A673 (cell line): Measurements from ENCODE around the gene ZNF48.

Experiments used
- CTCF ChIP-seq: fragments of 300-800, 200-600 bp; sonication (generic); conservative IDR thresholded peaks from 2 replicates; pipeline ENCODE4 v1.5.1; 2017; ENCODE audit warnings: low read depth, mild to moderate bottlenecking, antibody characterized with exemption, low read length, moderate library complexity, mixed read lengths
- EZH2 ChIP-seq: fragments of 200-600 bp; sonication (generic); IDR thresholded peaks from 2 replicates; pipeline ENCODE4 v1.6.1; 2017; ENCODE audit warnings: borderline replicate concordance, low read depth, mild to moderate bottlenecking, mixed read lengths, antibody characterized with exemption, low read length; ENCODE audit not compliant: poor library complexity, severe bottlenecking

DNA sequence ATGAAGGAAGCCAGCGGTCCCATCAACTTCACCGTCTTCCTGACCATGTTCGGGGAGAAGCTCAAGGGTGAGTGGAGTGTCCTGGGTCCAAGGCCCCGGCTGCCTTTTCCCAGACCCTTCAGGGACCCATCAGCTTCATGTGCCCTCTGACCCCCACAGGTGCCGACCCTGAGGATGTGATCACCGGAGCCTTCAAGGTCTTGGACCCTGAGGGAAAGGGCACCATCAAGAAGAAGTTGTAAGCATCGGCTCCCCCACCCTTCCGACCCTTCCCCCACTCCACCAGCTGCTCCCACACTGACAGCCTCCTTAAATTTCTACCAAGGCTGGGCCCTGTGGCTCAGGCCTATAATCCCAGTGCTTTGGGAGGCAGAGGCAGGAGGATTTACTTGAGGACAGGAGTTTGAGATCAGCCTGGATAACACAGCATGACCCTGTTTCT is 18.7 kb upstream of the ZNF48 start:
- TF ChIP-seq CTCF (no peak), EZH2 (no peak)
